Sigmoid colon (tissue), 7 donors: Measurements from ENCODE around the gene SALL1. TPM values are rescaled to one million over a fixed set of nuclear protein-coding genes. Genes with fewer than 3 reads are reported as not detected.

Experiments
- DNase-seq: peaks from one replicate; pipeline ENCODE4 v3.0.0-alpha.2; 2019
- H3K27ac ChIP-seq, 4 donors: fragments of 200-600 bp; sonication (generic); one replicate each; pipeline ENCODE4 v1.5.1; 2016 to 2019; ENCODE audit warnings: mild to moderate bottlenecking in 1 of 4
- H3K27me3 ChIP-seq, 3 donors: fragments of 200-600 bp; sonication (generic); one replicate each; pipeline ENCODE4 v1.5.1; 2019; ENCODE audit warnings: mild to moderate bottlenecking in 1 of 3
- H3K36me3 ChIP-seq, 4 donors: fragments of 200-600 bp; sonication (generic); one replicate each; pipeline ENCODE4 v1.5.1; 2016 to 2019
- H3K4me1 ChIP-seq, 4 donors: fragments of 200-600 bp; sonication (generic); one replicate each; pipeline ENCODE4 v1.5.1; 2017 to 2019
- H3K4me3 ChIP-seq, 4 donors: fragments of 200-600 bp; sonication (generic); one replicate each; pipeline ENCODE4 v1.5.1; 2017 to 2019; ENCODE audit warnings: mild to moderate bottlenecking in 2 of 4, moderate library complexity in 1 of 4
- H3K9me3 ChIP-seq, 4 donors: fragments of 200-600 bp in 3 of 4; sonication (generic) in 3 of 4; one replicate each; pipeline versions ENCODE4 v1.5.1 to v1.6.1; 2013 to 2019
- EP300 ChIP-seq, 4 donors: sonication (generic); formaldehyde crosslinking; IDR thresholded peaks; one replicate each; pipeline ENCODE4 v1.6.1; 2017; ENCODE audit warnings: antibody characterized with exemption in 4 of 4
- POLR2A ChIP-seq, 2 donors: fragments of 450-650 bp; IDR thresholded peaks; one replicate each; pipeline ENCODE4 v1.6.1; 2016; ENCODE audit warnings: antibody characterized with exemption in 2 of 2, mild to moderate bottlenecking in 2 of 2, moderate library complexity in 2 of 2
- POLR2AphosphoS5 ChIP-seq, 4 donors: sonication (generic); formaldehyde crosslinking; IDR thresholded peaks; one replicate each; pipeline ENCODE4 v1.6.1; 2017; ENCODE audit warnings: antibody characterized with exemption in 4 of 4
- whole genome bisulfite sequencing, 2 donors: extraction: QIAGEN DNeasy Blood & Tissue Kit; methylation state at CpG; one replicate each; pipeline ENCODE4 v1.1.7; 2013; 5-methylcytosine and 5-hydroxymethylcytosine counted together
- intact Hi-C: fragments of 100-400 bp; cut with DNase I; formaldehyde crosslinking; loops from one replicate; pipeline ENCODE4 v1.15.1; 2023
- polyA plus RNA-seq, 3 donors: library from polyadenylated mRNA; stranded (reverse); fragments of 200-250 nt; gene quantifications; one replicate each; pipeline ENCODE4 v1.2.3, GENCODE V29; 2013
- total RNA-seq, 4 donors: library from RNA; depleted of rRNA; stranded (reverse); fragments of >200 nt; gene quantifications; one replicate each; pipeline ENCODE4 v1.1.0, GENCODE V29; 2016
- TF ChIP-seq, protein P1 (sequence below), 4 experiments: fragments of 450-650 bp in 3 of 4; fragments of 200-600 bp in 1 of 4; IDR thresholded peaks; one replicate each; pipeline ENCODE4 v1.5.1; 2016 to 2019; ENCODE audit warnings: antibody characterized with exemption in 4 of 4, mild to moderate bottlenecking in 3 of 4, moderate library complexity in 2 of 4
- donor health status: healthy with polysubstance abuse.
- donor health status: Bipolar disorder and iron deficiency.
- donor health status: healthy.

SALL1 gene
- total RNA-seq (not detected), polyA plus RNA-seq (under 1 TPM; 0.46 to 0.64 (median 0.60) TPM)

DNA sequence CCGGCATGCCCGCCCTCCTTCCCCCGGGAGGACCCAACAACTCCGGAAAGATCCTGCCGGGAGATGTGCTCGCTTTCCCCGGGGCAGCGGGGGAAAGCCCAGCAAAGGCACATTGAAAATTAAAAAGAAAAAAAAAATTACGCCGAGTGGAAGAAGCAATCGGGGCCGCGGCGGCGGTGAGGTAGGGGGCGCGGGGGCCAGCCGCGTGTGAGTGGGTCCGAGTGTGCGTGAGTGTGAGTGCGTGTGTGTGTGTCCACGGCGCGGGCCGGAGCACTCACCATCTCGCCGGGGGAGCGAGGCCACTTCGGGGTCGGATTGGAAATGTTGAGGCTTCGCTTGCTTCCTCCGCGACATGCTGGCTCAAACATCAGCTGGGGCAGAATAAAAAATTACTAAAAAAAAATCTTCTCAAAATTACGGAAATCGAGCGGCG is at the start of gene SALL1:
Gene SALL1, minus strand, starts transcription at position 383 of the 433 bp plus-strand sequence. Its CDS starts 29 bp downstream, at position 354.
- no peak for DNase-seq
- intact Hi-C loops: no loop called here
- Histone ChIP-seq H3K4me3 (peak within 1 kb of the TSS; percentile 0 to 52 (median 46)), H3K36me3 (no peaks in the 10 kb centered on the region), H3K27me3 (peaks cover 51 to 91% (median 71%) of the 10 kb centered on the region in 3 donors), H3K27ac (no peak within 1 kb of the TSS), H3K9me3 (no peaks in the 10 kb centered on the region), H3K4me1 (peaks cover 0 to 55% (median 49%) of the 10 kb centered on the region in 4 donors)
- 4 to 15% methylated on average over 38 of the region's 38 CpGs for WGBS, 2 donors
- TF ChIP-seq, protein P1, sequence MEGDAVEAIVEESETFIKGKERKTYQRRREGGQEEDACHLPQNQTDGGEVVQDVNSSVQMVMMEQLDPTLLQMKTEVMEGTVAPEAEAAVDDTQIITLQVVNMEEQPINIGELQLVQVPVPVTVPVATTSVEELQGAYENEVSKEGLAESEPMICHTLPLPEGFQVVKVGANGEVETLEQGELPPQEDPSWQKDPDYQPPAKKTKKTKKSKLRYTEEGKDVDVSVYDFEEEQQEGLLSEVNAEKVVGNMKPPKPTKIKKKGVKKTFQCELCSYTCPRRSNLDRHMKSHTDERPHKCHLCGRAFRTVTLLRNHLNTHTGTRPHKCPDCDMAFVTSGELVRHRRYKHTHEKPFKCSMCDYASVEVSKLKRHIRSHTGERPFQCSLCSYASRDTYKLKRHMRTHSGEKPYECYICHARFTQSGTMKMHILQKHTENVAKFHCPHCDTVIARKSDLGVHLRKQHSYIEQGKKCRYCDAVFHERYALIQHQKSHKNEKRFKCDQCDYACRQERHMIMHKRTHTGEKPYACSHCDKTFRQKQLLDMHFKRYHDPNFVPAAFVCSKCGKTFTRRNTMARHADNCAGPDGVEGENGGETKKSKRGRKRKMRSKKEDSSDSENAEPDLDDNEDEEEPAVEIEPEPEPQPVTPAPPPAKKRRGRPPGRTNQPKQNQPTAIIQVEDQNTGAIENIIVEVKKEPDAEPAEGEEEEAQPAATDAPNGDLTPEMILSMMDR (IDR thresholded peaks at IDR 0.05): no peak
- TF ChIP-seq POLR2AphosphoS5 (IDR thresholded peaks at IDR 0.05) (no peak), EP300 (IDR thresholded peaks at IDR 0.05) (no peak)

DNA sequence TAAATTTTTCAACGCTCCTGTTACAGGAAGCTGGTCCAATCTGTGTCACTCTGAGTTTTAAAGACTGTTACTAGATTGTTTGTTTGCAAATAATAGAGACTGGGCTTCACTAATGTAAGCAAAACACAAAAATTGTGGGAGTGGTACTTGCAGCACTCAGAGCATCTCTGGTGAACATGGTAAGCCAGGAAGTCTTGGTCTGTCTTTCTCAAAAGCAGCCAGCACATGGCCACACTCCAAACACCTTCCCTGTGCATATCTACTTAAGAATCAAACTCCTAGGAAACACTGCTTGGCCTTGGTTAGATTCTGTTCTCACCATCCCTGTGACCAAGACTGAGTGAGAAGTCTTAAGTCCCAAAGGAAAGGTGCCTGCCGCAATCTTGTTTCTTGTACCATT is 49.7 kb upstream of the SALL1 start:
- no peaks in the 10 kb centered on the region for H3K27me3 ChIP-seq
- no peak overlapping the region for H3K4me3 ChIP-seq
- no peaks in the 10 kb centered on the region for H3K4me1 ChIP-seq
- 47 to 75% methylated on average over 2 of the region's 2 CpGs for WGBS, 2 donors
- intact Hi-C loops: no loop called here
- H3K9me3 ChIP-seq: peaks cover 0 to 4% (median 0%) of the 10 kb centered on the region in 4 donors
- no peak overlapping the region for H3K27ac ChIP-seq
- no peak for DNase-seq
- no peaks in the 10 kb centered on the region for H3K36me3 ChIP-seq
- TF ChIP-seq, protein P1 (IDR thresholded peaks at IDR 0.05): no peak
- TF ChIP-seq EP300 (IDR thresholded peaks at IDR 0.05) (no peak), POLR2AphosphoS5 (IDR thresholded peaks at IDR 0.05) (no peak), POLR2A (IDR thresholded peaks at IDR 0.05) (no peak)

DNA sequence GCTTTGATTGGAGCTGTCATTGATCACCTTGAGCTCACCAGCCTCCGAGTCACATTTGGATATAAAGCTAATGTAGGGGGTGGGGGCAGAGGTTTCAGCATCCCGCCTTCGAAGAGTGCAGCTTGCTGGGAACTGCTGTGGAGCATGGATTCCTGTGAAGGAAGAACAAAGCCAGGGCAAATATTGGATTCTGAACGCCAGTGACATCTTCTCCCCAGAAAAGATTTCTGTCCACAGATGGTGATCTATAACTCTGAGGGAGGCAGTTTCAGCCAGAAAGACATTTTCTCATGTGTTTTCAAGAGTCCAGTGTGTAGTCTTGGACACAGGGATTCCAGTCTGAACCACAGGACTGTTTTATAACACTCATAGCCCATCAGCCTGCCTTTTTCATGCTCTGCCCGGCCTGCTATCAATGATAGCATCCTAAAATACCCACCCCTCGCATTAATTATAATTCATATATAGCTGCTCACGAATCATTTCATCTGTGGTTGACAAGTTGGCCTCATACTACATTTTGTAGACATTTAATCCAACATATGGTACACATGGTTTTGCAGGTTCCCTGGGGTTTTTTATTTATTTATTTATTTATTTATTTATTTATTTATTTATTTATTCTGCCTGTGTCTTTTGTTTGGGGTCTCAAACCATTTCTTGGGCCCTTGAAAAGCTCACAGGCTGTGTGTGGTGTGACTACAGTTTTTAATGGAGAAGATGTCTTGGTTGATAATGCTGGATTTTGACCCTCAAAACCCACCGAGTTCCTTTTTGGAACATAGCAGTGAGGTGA is 47.1 kb upstream of the SALL1 start:
- no peak overlapping the region for H3K27ac ChIP-seq
- H3K27me3 ChIP-seq: no peaks in the 10 kb centered on the region
- peaks cover 0 to 4% (median 0%) of the 10 kb centered on the region in 4 donors for H3K9me3 ChIP-seq
- DNase-seq: no peak
- H3K4me1 ChIP-seq: no peaks in the 10 kb centered on the region
- H3K36me3 ChIP-seq: no peaks in the 10 kb centered on the region
- no peak overlapping the region for H3K4me3 ChIP-seq
- WGBS, 2 donors: 77 to 81% methylated on average over 8 of the region's 8 CpGs
- intact Hi-C loops: no loop called here
- TF ChIP-seq POLR2A (IDR thresholded peaks at IDR 0.05) (no peak), POLR2AphosphoS5 (IDR thresholded peaks at IDR 0.05) (no peak), EP300 (IDR thresholded peaks at IDR 0.05) (no peak)
- TF ChIP-seq, protein P1 (IDR thresholded peaks at IDR 0.05): no peak

DNA sequence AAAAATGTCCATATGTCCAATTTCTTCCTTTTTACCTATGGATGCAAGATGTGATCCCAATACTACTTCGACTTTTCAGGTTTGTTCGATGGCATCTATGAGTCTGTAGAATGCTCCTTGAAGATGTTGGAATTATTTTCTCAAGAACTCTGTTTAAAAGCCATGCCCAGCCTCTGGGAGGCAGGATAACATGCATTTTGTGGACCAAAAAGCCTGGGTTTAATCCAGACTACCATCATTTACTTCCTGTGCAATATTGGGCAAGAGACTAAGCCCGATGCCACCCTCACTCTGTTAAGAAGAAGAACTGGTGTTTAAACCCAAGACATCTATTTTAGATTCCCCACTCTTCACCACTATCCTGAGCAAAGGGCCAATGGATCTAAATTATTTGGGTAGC is 42.8 kb upstream of the SALL1 start:
- intact Hi-C loops: no loop called here
- Histone ChIP-seq H3K27me3 (no peaks in the 10 kb centered on the region), H3K27ac (no peak overlapping the region), H3K4me3 (no peak overlapping the region), H3K4me1 (no peaks in the 10 kb centered on the region), H3K9me3 (no peaks in the 10 kb centered on the region), H3K36me3 (no peaks in the 10 kb centered on the region)
- DNase-seq: no peak
- no peak for TF ChIP-seq POLR2AphosphoS5 (IDR thresholded peaks at IDR 0.05)
- 91 to 92% methylated on average over 3 of the region's 3 CpGs for WGBS, 2 donors

DNA sequence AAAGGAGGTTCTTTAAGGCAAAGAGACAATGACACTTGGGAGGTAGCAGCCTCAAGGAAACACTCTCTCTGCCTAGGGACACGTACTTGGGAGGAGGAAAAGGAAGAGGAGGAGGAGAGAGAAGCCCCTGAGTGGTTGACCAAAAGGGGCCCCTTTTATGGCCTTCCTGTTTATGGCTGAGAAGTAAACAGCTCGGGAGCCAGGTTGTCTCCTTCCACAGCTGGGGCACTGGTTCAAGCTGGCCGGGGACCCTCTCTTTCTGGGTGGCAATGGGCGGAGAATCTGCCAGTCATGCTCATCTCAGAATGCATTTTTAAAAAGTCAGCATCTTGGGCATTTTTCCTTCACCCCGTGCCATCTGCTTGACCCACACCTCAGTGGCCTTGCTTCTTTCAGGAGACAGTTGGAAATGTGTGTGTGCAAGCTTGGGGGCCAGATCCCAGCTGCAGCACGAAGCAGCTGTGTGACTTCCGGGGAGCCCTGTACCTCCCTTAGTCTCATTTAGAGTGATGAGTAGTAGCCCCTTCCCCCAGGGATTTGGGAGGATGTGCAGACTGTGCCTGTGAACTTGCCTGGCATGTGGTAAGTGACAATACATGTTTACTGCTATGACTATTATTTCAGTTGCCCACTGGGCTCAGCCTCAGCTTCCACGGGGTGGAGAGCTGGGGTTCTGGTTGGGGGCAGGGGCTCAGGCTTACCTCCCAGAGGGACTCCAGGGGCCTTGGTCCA is 33.8 kb upstream of the SALL1 start:
- H3K27ac ChIP-seq: no peak overlapping the region
- H3K4me1 ChIP-seq: no peaks in the 10 kb centered on the region
- H3K4me3 ChIP-seq: no peak overlapping the region
- 11 to 13% methylated on average over 8 of the region's 8 CpGs for WGBS, 2 donors
- no peak for DNase-seq
- peaks cover 0 to 3% (median 0%) of the 10 kb centered on the region in 3 donors for H3K27me3 ChIP-seq
- no peaks in the 10 kb centered on the region for H3K9me3 ChIP-seq
- TF ChIP-seq EP300 (IDR thresholded peaks at IDR 0.05) (no peak), POLR2AphosphoS5 (IDR thresholded peaks at IDR 0.05) (no peak), POLR2A (IDR thresholded peaks at IDR 0.05) (no peak)
- TF ChIP-seq, protein P1 (IDR thresholded peaks at IDR 0.05): no peak
- no peaks in the 10 kb centered on the region for H3K36me3 ChIP-seq
- intact Hi-C loops: no loop called here
